CD4-positive, alpha-beta T cell treated with Interleukin-17A for 1 hour (primary cell): ENCODE data around the gene IREB2.
"Not testable (repeated sequence)": the region's sequence is repeated elsewhere in the genome, so short reads cannot be mapped to it uniquely, and the experiment has no call there.

Source experiments
- DNase-seq: peaks from one replicate; pipeline ENCODE4 v3.0.0-alpha.2; 2020

IREB2 gene

GRCh38 chr15:78492872-78493271, 54.9 kb downstream of the IREB2 start:
- no peak for DNase-seq

GRCh38 chr15:78501857-78502256, 63.8 kb downstream of the IREB2 start:
- no peak for DNase-seq

DNA sequence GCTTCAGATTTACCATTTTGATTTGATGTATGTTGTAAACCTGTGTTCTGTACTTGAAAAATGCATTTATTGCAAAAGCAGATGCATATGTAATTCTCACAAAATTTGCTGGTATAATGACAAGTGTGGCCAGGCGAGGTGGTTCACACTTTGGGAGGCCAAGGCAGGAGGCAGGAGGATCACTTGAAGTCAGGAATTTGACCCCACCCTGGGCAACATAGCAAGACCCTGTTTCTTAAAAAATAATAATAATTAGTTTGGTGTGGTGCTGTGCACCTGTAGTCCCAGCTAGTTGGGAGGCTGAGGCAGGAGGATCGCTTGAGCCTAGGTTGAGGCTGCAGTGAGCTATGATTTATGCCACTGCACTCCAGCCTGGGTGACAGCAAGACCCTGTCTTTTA, 64.6 kb downstream of the IREB2 start:
- DNase-seq: no peak

- peak; percentile 84 for DNase-seq
Observed at GRCh38 chr15:78506971-78507830, 69.2 kb downstream of the IREB2 start, which contains the start of gene HYKK. TSS of gene HYKK (plus strand) at chr15:78507577. CDS start at chr15:78513089, 5,512 bp downstream.

GRCh38 chr15:78507831-78508160, 69.8 kb downstream of the IREB2 start:
- DNase-seq: no peak

DNA sequence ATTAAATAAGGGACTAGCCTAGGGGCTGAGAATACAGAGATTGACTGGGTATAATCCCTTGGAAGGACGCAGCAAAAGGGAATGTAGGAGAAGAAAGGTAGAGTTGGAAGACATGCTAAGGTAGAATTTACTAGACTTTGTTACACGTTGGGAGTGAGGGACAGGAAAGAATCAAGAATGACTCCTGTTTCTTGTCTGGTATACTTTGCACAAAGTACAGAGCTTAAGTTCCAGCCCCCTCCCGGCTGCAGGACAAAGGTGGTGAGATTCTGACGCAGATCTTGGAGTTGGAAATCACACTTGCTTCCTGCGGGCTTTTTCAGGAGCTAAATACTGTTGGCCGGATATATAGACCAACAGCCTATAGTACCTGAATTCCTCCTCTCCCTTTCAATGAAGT, 70.3 kb downstream of the IREB2 start:
- DNase-seq: no peak

DNA sequence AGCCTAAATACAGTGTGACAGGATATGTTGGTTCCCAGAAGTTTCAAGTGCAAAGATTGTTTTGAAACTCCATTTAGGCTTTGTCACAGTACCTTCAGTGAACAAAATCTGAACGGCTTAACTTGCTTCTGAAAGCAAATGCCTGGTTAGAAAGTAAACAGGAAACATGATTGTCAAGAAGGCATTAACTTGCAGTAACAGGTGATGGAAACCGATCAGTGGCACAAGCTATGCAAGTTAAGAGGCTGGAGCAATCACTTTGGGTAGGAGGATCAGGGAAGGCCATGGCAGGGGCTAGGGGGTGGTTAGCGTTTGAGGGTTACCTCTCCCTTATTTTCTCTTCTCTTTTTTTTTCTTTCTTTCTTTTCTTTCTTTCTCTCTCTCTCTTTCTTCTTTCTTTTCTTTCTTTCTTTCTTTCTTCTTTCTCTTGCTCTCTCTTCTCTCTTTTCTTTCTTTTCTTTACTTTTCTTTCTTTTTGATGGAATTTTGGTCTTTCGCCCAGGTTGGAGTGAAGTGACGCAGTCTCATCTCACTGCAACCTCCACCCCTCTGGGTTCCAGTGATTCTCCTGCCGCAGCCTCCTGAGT, 71.8 kb downstream of the IREB2 start:
- no peak for DNase-seq

DNA sequence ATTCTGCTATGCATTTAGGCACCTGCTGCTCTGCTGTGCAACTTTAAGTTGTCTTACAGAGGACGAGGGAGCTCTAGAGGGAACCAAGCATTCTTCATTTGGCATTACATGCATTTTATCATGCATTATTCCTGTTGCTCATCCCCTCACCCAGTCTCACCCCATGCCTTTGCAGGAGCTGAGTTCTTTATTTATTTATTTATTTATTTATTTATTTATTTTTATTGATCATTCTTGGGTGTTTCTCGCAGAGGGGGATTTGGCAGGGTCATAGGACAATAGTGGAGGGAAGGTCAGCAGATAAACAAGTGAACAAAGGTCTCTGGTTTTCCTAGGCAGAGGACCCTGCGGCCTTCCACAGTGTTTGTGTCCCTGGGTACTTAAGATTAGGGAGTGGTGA, 82.0 kb downstream of the IREB2 start:
- not testable (repeated sequence) for DNase-seq

DNA sequence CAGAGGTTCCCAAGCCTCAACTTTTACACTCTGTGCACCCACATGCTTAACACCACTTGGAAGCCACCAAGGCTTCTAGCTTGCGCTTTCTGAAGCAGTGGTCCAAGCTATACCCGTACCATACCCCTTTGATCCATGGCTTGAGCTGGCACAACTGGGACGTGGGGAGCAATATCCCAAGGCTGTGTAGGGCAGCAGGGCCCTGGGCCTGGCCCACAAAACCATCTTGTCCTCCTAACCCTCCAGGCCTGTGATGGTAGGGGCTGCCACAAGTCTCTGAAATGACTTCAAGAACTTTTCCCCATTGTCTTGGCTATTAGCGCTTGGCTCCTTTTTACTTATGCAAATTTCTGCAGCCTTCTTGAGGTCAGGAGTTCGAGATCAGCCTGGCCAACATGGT, 86.2 kb downstream of the IREB2 start:
- DNase-seq: no peak

DNA sequence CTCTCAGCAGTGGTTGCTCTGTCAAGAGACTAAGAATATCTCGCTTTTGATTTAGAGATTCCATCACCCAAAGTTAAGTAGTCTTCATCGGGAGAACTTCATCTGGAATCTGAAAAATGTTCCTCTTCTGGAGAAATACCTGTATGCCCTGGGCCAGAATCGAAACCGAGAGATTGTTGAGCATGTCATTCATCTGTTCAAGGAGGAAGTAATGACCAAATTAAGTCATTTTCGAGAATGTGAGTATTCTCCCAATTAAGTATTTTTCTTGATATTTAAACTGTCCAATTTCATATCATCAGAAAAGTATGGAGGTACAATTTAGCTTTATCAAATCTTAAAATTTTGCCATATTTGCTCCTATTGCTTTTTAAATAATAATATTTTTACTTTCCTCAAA, 89.3 kb downstream of the IREB2 start:
- no peak for DNase-seq

- DNase-seq: no peak
Observed at GRCh38 chr15:78533331-78533730, 95.3 kb downstream of the IREB2 start.

DNA sequence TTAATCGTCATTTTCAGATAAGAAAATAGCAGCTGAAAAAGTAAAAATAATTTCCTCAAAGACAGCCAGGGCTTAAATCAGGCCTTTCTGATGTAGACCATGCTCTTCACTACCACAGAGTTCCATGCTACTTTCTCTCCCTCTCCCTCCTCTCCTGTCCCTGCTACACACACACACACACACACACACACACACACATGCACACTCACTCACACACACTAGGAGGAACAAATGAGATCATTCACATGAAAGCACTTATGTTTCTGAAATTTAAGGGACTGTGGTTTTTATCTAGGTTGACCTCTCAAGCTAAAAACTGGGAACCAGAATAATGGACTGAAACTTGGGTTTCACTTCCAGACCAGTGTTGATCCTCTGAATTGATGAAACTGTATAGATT, 98.1 kb downstream of the IREB2 start:
- no peak for DNase-seq

DNA sequence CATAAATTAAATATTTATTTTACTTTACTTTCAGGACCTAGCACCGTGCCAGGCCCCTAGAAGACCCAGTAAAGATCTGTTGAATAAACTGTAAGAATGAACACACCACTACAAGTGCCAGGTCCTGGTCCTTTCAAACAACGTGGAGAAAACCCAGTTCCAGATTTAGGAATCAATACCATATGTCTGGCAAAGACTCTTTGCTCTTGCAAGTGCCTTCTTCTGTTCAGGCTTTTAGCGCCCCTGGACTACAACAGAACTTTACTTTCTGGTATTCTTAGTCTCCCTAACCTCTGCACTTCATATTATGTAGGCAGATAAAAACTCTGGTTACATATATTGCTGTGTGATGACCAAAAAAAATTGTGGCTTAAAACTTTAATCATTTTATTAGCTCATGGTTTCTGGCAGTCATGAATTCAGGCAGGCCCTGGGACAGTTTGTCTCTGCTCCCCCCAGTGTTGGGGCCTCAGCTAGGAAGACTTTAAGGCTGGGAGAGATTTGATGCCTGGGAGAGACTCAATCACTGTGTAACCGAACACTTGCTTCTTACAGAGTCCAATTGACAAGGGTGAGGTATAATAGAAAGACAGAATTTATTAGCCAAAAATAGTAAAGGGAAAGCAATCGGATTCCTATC, 99.4 kb downstream of the IREB2 start:
- no peak for DNase-seq

GRCh38 chr15:78538358-78538757, 100.3 kb downstream of the IREB2 start:
- no peak for DNase-seq

- DNase-seq: not testable (repeated sequence)
Observed at GRCh38 chr15:78539464-78540140, 101.6 kb downstream of the IREB2 start.

DNA sequence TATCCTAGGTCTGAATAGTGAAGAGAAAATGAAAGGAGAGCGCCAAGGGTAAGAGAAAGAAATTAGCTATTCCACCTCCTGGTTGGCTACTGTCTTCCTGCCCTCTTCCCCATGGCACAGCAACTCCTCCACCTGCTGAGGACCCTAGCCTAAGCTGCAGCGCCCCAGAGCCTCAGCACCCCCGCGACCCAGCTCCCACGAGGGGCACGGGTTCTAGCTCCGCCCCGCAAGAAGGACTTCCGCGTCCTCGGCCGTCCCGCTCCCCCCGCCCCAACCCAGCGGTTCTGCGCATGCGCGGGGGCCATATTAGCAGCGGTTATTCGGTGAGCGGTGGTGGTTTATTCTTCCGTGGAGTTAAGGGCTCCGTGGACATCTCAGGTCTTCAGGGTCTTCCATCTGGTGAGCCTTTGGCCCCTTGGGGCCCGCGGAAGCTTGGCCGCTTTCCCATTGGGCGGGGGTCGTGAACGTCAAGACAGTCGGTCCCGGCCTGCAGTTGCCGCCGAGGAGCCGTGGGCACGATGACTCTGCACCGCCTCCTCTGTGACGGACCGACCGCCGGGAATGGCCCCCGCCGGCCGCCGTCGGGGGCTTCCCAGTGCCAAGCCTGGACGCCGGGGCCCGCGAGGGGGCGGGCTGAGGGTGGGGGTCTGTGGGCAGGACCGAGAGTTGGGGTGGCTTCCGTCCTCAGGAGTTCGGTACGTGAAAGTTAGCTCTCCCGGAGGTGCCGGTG, 102.3 kb downstream of the IREB2 start, which contains the start of gene PSMA4:
PSMA4 (plus strand) TSS at position 304 of the 730 bp plus-strand sequence. CDS start 1,484 bp downstream, outside the sequence.
- DNase-seq: peak; percentile 93

- peak; percentile 31 for DNase-seq
Observed at GRCh38 chr15:78540871-78541743, 103.1 kb downstream of the IREB2 start.

- DNase-seq: no peak
Observed at GRCh38 chr15:78541744-78542034, 103.7 kb downstream of the IREB2 start.

DNA sequence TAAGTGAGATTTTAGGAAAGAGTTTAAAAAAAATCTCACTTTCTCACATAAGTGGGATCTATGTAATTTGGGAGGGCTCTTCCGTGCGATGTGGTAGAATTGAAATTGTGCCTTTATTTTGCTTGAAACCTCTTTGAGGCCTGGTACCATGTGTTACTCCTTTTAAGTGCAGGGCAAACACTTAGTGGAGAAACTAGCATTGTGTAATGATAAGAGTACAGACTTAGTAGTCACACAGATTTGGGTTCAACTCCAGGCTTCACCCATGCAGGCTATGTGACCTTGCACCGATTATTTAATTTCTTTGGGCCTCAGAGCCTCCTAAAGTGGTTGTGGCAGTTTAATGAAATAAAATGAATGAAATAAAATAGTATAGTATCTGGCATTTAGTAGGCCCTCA, 104.6 kb downstream of the IREB2 start:
- no peak for DNase-seq

- DNase-seq: no peak
Observed at GRCh38 chr15:78550194-78550593, 112.2 kb downstream of the IREB2 start.

DNA sequence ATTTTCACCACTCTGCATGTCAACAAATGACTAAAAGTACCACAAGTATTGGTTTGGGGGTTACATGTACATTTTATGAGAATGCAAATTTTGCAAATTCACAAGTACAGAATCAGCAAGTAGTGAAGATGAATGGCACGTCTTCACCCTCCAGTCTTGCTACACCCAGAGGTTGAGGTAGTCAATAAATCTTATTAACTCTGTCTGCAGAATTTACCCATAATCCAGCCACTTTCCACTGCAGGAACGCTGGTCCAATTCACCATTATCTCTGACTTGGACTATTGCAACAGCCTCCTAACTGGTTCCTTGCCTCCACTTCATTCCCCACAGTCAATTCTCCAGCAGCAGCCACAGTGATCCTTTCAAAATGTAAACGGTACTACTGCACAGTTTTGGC, 112.8 kb downstream of the IREB2 start:
- no peak for DNase-seq
